ENCODE results near the gene FXYD3.

GRCh38 chr19:35115177-35115951 lies at the start of gene FXYD3:
- TF ChIP-seq CTCF (IDR thresholded peaks at IDR 0.05) (no peak), POLR2A (IDR thresholded peaks at IDR 0.05) (no peak)
